Measurements from ENCODE around the gene SPATA9.

SPATA9 gene

GRCh38 chr5:95672641-95673040 is 10.2 kb downstream of the SPATA9 start:
- H3K36me3 Mint-ChIP-seq, result no peaks in the 10 kb centered on the region
- no peaks in the 10 kb centered on the region for H3K4me1 Mint-ChIP-seq
- no peak overlapping the region for H3K27ac Mint-ChIP-seq
- H3K9me3 Mint-ChIP-seq, result no peaks in the 10 kb centered on the region
- H3K27me3 Mint-ChIP-seq, result no peaks in the 10 kb centered on the region
- no peak overlapping the region for H3K4me3 Mint-ChIP-seq
- ATAC-seq (replicated peaks) (no peak), DNase-seq (no peak)

- ATAC-seq (replicated peaks), result no peak
- Mint-ChIP-seq H3K27me3 (no peaks in the 10 kb centered on the region), H3K4me1 (no peaks in the 10 kb centered on the region), H3K36me3 (no peaks in the 10 kb centered on the region), H3K9me3 (no peaks in the 10 kb centered on the region), H3K27ac (no peak overlapping the region), H3K4me3 (no peak overlapping the region)
- no peak for DNase-seq
Measured at GRCh38 chr5:95671826-95672225, 11.0 kb downstream of the SPATA9 start.

DNA sequence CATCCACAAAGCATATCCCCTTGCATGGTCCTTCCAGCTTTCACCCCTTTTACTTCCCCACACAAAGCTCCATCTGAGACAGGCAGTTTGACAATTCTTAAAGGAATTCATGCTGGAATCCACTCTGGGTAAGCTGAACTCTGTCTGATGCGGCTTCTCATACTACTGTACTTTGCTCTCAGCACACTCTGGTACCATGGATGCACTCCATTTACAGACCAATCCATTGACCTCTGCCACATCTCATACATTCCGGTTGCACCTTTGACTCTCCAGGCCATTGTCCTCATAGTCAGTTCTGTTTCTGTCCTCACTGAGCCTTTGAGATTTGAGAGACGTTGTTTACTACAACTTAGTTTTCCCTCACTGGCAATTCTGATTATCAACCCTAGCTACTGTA is 12.2 kb downstream of the SPATA9 start:
- no peak for ATAC-seq (replicated peaks)
- Mint-ChIP-seq H3K36me3 (no peaks in the 10 kb centered on the region), H3K27me3 (no peaks in the 10 kb centered on the region), H3K27ac (no peak overlapping the region), H3K4me1 (no peaks in the 10 kb centered on the region), H3K9me3 (no peaks in the 10 kb centered on the region), H3K4me3 (no peak overlapping the region)
- no peak for DNase-seq

DNA sequence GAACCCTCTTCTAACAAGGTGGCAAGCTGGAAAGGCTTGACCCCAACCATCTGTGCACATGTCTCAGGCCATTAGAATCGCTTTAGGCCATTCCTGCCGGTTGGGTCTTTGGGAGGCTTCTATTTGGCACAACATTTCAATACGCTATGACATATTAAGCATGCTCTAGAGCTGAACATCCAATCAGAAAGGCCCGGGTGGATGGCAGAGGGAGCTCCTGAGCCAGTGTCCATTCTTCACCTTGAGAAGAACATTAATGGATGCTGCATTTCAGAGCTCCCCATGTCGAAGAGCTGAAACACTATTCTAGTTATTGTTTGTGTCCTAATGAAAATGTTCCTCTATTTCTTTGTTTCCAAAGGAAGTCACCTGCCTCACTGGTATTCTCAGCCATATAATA is 12.8 kb downstream of the SPATA9 start:
- H3K4me3 Mint-ChIP-seq, result no peak overlapping the region
- ATAC-seq (replicated peaks), result no peak
- no peak for DNase-seq
- no peaks in the 10 kb centered on the region for H3K4me1 Mint-ChIP-seq
- H3K27me3 Mint-ChIP-seq, result no peaks in the 10 kb centered on the region
- no peak overlapping the region for H3K27ac Mint-ChIP-seq
- H3K36me3 Mint-ChIP-seq, result no peaks in the 10 kb centered on the region
- no peaks in the 10 kb centered on the region for H3K9me3 Mint-ChIP-seq

- ATAC-seq (replicated peaks) (no peak), DNase-seq (no peak)
- Mint-ChIP-seq H3K9me3 (no peaks in the 10 kb centered on the region), H3K27me3 (no peaks in the 10 kb centered on the region), H3K36me3 (no peaks in the 10 kb centered on the region), H3K4me3 (no peak overlapping the region), H3K27ac (no peak overlapping the region), H3K4me1 (no peaks in the 10 kb centered on the region)
Measured at GRCh38 chr5:95669540-95669939, 13.3 kb downstream of the SPATA9 start.

DNA sequence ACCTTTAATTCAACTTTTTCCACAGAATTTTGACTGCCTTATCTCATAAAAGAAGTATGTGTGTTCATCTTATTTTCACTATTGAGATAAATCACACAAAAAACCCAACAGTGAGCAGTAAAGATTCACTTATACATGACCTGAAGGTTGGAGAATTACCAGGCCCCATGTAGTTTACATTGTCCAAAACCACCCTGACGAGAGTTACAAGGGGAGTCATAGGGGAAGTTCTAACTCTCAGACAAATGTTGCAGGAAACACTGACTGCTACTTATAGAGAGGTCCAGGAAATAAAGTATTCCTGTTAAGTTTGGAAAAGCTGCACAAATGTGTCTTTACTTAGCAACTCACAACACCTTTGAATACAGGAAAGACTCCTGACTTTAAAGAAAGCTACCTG is 14.1 kb downstream of the SPATA9 start:
- Mint-ChIP-seq H3K9me3 (no peaks in the 10 kb centered on the region), H3K4me3 (no peak overlapping the region), H3K27me3 (no peaks in the 10 kb centered on the region), H3K36me3 (no peaks in the 10 kb centered on the region), H3K4me1 (no peaks in the 10 kb centered on the region), H3K27ac (no peak overlapping the region)
- no peak for ATAC-seq (replicated peaks)
- no peak for DNase-seq

DNA sequence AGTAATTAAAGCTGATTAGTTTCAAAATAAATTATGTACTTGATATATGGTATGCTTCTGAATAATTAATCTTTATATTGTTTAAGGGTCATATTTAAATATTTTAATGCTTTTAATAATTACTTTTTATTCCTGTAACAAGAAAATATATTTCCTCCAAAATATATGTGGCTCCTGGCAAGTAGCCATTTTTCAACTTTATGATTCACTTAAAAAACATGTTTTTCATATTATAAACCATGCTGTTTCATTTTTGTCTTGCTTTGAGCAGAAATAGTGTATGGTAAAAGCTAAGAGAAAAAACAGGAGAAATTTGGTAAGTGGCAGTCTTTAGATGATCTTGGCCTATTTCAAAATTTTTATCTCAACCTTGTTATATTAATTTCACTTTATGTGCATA is 14.6 kb downstream of the SPATA9 start:
- no peaks in the 10 kb centered on the region for H3K36me3 Mint-ChIP-seq
- H3K4me1 Mint-ChIP-seq, result no peaks in the 10 kb centered on the region
- H3K4me3 Mint-ChIP-seq, result no peak overlapping the region
- H3K27me3 Mint-ChIP-seq, result no peaks in the 10 kb centered on the region
- DNase-seq (no peak), ATAC-seq (replicated peaks) (no peak)
- no peaks in the 10 kb centered on the region for H3K9me3 Mint-ChIP-seq
- no peak overlapping the region for H3K27ac Mint-ChIP-seq

DNA sequence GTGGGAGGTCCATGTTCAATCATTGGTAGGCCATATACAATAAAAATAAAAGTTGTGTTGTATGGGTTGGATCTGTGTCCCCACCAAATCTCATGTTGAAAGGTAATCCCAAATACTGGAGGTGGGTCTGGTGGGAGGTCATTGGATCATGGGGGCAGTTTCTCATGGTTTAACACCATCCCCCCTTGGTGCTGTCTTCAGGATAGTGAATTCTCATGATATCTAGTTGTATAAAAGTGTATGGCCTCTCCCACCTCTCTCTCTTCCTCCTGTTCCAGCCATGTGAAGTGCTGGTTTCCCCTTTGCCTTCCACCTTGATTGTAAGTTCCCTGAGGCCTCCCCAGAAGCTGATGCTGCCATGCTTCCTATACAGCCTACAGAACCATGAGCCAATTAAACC is 15.1 kb downstream of the SPATA9 start:
- DNase-seq (no peak), ATAC-seq (replicated peaks) (no peak)
- Mint-ChIP-seq H3K27me3 (no peaks in the 10 kb centered on the region), H3K4me3 (no peak overlapping the region), H3K36me3 (no peaks in the 10 kb centered on the region), H3K4me1 (no peaks in the 10 kb centered on the region), H3K9me3 (no peaks in the 10 kb centered on the region), H3K27ac (no peak overlapping the region)

- Mint-ChIP-seq H3K9me3 (no peaks in the 10 kb centered on the region), H3K36me3 (no peaks in the 10 kb centered on the region), H3K4me1 (no peaks in the 10 kb centered on the region), H3K27ac (no peak overlapping the region), H3K27me3 (no peaks in the 10 kb centered on the region), H3K4me3 (no peak overlapping the region)
- DNase-seq (no peak), ATAC-seq (replicated peaks) (no peak)
Measured at GRCh38 chr5:95667061-95667618, 15.7 kb downstream of the SPATA9 start.

GRCh38 chr5:95664204-95664786 is 18.5 kb downstream of the SPATA9 start:
- Mint-ChIP-seq H3K36me3 (no peaks in the 10 kb centered on the region), H3K27me3 (no peaks in the 10 kb centered on the region), H3K4me3 (no peak overlapping the region), H3K27ac (no peak overlapping the region), H3K4me1 (no peaks in the 10 kb centered on the region), H3K9me3 (no peaks in the 10 kb centered on the region)
- ATAC-seq (replicated peaks) (no peak), DNase-seq (no peak)

DNA sequence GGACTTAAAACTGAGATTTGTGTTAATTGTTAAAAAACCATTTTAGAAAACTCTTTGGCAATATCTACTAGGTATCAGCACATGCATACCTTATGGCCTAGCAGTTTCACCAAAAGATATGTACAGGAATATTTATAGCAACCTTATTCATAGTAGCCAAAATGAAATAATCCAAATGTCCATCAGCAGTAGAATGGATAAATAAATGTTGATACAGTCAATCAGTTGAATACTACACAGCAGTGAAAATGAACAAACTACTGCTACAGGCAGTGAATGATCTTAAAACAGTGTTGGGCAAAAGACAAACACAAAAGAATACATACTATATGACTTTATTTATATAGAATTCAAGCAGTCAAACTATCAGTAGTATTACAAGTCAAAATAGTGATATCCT is 19.8 kb downstream of the SPATA9 start:
- H3K36me3 Mint-ChIP-seq, result no peaks in the 10 kb centered on the region
- no peaks in the 10 kb centered on the region for H3K4me1 Mint-ChIP-seq
- DNase-seq (no peak), ATAC-seq (replicated peaks) (no peak)
- H3K27ac Mint-ChIP-seq, result no peak overlapping the region
- H3K9me3 Mint-ChIP-seq, result no peaks in the 10 kb centered on the region
- H3K4me3 Mint-ChIP-seq, result no peak overlapping the region
- H3K27me3 Mint-ChIP-seq, result no peaks in the 10 kb centered on the region

- Mint-ChIP-seq H3K27me3 (no peaks in the 10 kb centered on the region), H3K27ac (no peak overlapping the region), H3K4me1 (no peaks in the 10 kb centered on the region), H3K4me3 (no peak overlapping the region), H3K9me3 (no peaks in the 10 kb centered on the region), H3K36me3 (peaks cover 0 to under 1% of the 10 kb centered on the region in 2 donors)
- DNase-seq, result no peak
- no peak for ATAC-seq (replicated peaks)
Measured at GRCh38 chr5:95660060-95660459, 22.7 kb downstream of the SPATA9 start.

DNA sequence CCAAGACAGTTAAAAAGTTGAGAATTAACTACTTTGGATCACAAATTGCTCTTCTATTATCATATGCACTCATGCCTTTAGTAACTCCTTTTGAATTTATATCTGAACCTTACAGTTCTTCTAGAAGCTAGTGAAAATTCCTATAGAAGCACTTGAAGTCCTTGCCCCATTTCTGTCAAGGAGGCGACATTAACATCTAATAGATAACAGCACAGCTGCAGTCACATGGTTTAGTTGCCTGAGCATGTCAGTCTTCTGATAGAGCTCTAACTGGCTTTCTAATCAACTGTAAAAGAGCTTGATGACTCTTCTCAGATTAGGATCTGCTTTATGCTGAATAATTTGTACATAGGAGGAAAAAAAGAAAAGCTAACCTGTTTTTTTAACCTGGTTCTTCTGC is 27.2 kb downstream of the SPATA9 start:
- Mint-ChIP-seq H3K36me3 (peaks cover 2 to 14% of the 10 kb centered on the region in 2 donors), H3K27me3 (no peaks in the 10 kb centered on the region), H3K27ac (no peak overlapping the region), H3K9me3 (no peaks in the 10 kb centered on the region), H3K4me1 (no peaks in the 10 kb centered on the region), H3K4me3 (no peak overlapping the region)
- DNase-seq, result no peak
- no peak for ATAC-seq (replicated peaks)

GRCh38 chr5:95654196-95654595 is 28.6 kb downstream of the SPATA9 start:
- no peaks in the 10 kb centered on the region for H3K4me1 Mint-ChIP-seq
- no peak overlapping the region for H3K4me3 Mint-ChIP-seq
- no peaks in the 10 kb centered on the region for H3K27me3 Mint-ChIP-seq
- no peaks in the 10 kb centered on the region for H3K9me3 Mint-ChIP-seq
- no peak for ATAC-seq (replicated peaks)
- H3K36me3 Mint-ChIP-seq, result peaks cover 2 to 14% of the 10 kb centered on the region in 2 donors
- H3K27ac Mint-ChIP-seq, result no peak overlapping the region
- no peak for DNase-seq

DNA sequence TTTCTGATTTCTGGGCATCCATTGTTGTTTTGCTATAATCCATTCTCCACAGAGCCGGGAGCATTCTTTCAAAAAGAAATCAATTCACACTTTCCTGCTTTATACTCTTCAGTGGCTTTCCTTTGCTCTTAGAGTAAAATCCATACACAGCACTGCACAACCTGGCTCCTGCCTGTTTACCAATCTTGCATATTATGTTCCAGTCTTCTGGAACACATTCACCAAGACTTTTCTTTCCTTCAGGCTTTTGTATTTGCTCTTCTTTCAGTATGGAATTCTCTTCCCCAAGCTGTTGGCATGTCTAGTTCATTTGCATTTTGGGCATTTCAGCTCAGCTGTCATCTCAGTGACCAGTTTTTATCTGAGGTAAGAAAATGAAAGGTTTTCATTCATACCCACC is 29.9 kb downstream of the SPATA9 start:
- Mint-ChIP-seq H3K36me3 (peaks cover 2 to 14% of the 10 kb centered on the region in 2 donors), H3K27ac (no peak overlapping the region), H3K9me3 (no peaks in the 10 kb centered on the region), H3K27me3 (no peaks in the 10 kb centered on the region), H3K4me3 (no peak overlapping the region), H3K4me1 (no peaks in the 10 kb centered on the region)
- DNase-seq (no peak), ATAC-seq (replicated peaks) (no peak)
